Measurements from ENCODE around the gene H6PD.
A peak's percentile ranks its signal among the peaks of the same experiment; 100 is the strongest.

Gene H6PD

GRCh38 chr1:9307303-9307702, 72.7 kb downstream of the H6PD start:
- ATAC-seq, result no peak
- TF ChIP-seq TCF4 (CRISPR knock-in tag; IDR thresholded peaks at IDR 0.05; ENCODE audit: borderline replicate concordance), result peak; percentile 72; the same call in 1 of the 2 replicates
- no peak for TF ChIP-seq TOX (CRISPR knock-in tag; IDR thresholded peaks at IDR 0.05; ENCODE audit: borderline replicate concordance)
- TF ChIP-seq OSR1 (CRISPR knock-in tag; IDR thresholded peaks at IDR 0.05), result no peak
- no peak for TF ChIP-seq ZNF8 (CRISPR knock-in tag; IDR thresholded peaks at IDR 0.05)

- TF ChIP-seq POU6F1 (CRISPR knock-in tag; IDR thresholded peaks at IDR 0.05; ENCODE audit: borderline replicate concordance, low read depth), result no peak
- no peak for TF ChIP-seq TOX (CRISPR knock-in tag; IDR thresholded peaks at IDR 0.05; ENCODE audit: borderline replicate concordance)
- no peak for TF ChIP-seq ZNF565 (CRISPR knock-in tag; conservative IDR thresholded peaks at IDR 0.05; ENCODE audit: low read depth)
- no peak for TF ChIP-seq OSR1 (CRISPR knock-in tag; IDR thresholded peaks at IDR 0.05)
- TF ChIP-seq ESRRG (CRISPR knock-in tag; IDR thresholded peaks at IDR 0.05), result no peak
- TF ChIP-seq CREB5 (CRISPR knock-in tag; IDR thresholded peaks at IDR 0.05; ENCODE audit: low read depth), result no peak
- TF ChIP-seq PATZ1 (CRISPR knock-in tag; IDR thresholded peaks at IDR 0.05; ENCODE audit: borderline replicate concordance), result no peak
- TF ChIP-seq SNAI2 (CRISPR knock-in tag; IDR thresholded peaks at IDR 0.05), result no peak
- TF ChIP-seq ZNF70 (CRISPR knock-in tag; IDR thresholded peaks at IDR 0.05), result no peak
- TF ChIP-seq BACH2 (CRISPR knock-in tag; IDR thresholded peaks at IDR 0.05; ENCODE audit: borderline replicate concordance), result no peak
- no peak for TF ChIP-seq CSDC2 (CRISPR knock-in tag; IDR thresholded peaks at IDR 0.05)
- TF ChIP-seq TSHZ2 (CRISPR knock-in tag; IDR thresholded peaks at IDR 0.05), result no peak
- TF ChIP-seq ARNTL (CRISPR knock-in tag; IDR thresholded peaks at IDR 0.05; ENCODE audit: borderline replicate concordance, low read depth), result no peak
- TF ChIP-seq PPARA (CRISPR knock-in tag; IDR thresholded peaks at IDR 0.05; ENCODE audit: borderline replicate concordance), result no peak
- TF ChIP-seq ISL1 (CRISPR knock-in tag; IDR thresholded peaks at IDR 0.05), result no peak
- TF ChIP-seq RARB (CRISPR knock-in tag; IDR thresholded peaks at IDR 0.05), result no peak
- no peak for TF ChIP-seq ZC3H10 (CRISPR knock-in tag; IDR thresholded peaks at IDR 0.05)
Measured at GRCh38 chr1:9308236-9308785, 73.7 kb downstream of the H6PD start.

GRCh38 chr1:9309080-9309479, 74.5 kb downstream of the H6PD start:
- no peak for ATAC-seq
- TF ChIP-seq ZFP30 (CRISPR knock-in tag; IDR thresholded peaks at IDR 0.05), result no peak
- TF ChIP-seq ARNTL (CRISPR knock-in tag; IDR thresholded peaks at IDR 0.05; ENCODE audit: borderline replicate concordance, low read depth), result no peak
- TF ChIP-seq BACH2 (CRISPR knock-in tag; IDR thresholded peaks at IDR 0.05; ENCODE audit: borderline replicate concordance), result no peak

More at GRCh38 chr1:9308236-9308785, 73.7 kb downstream of the H6PD start:
- no peak for ATAC-seq

GRCh38 chr1:9309991-9310390, 75.4 kb downstream of the H6PD start:
- no peak for ATAC-seq
- TF ChIP-seq ZFP3 (CRISPR knock-in tag; IDR thresholded peaks at IDR 0.05) (no peak), ESRRG (CRISPR knock-in tag; IDR thresholded peaks at IDR 0.05) (no peak), BACH2 (CRISPR knock-in tag; IDR thresholded peaks at IDR 0.05; ENCODE audit: borderline replicate concordance) (no peak), TSHZ2 (CRISPR knock-in tag; IDR thresholded peaks at IDR 0.05) (no peak), PPARA (CRISPR knock-in tag; IDR thresholded peaks at IDR 0.05; ENCODE audit: borderline replicate concordance) (no peak), POU6F1 (CRISPR knock-in tag; IDR thresholded peaks at IDR 0.05; ENCODE audit: borderline replicate concordance, low read depth) (no peak), TCF4 (CRISPR knock-in tag; IDR thresholded peaks at IDR 0.05; ENCODE audit: borderline replicate concordance) (no peak), CSDC2 (CRISPR knock-in tag; IDR thresholded peaks at IDR 0.05) (no peak), ZNF8 (CRISPR knock-in tag; IDR thresholded peaks at IDR 0.05) (no peak), OSR1 (CRISPR knock-in tag; IDR thresholded peaks at IDR 0.05) (no peak), GLIS3 (CRISPR knock-in tag; IDR thresholded peaks at IDR 0.05) (no peak), SNAI2 (CRISPR knock-in tag; IDR thresholded peaks at IDR 0.05) (no peak), TOX (CRISPR knock-in tag; IDR thresholded peaks at IDR 0.05; ENCODE audit: borderline replicate concordance) (no peak), RARB (CRISPR knock-in tag; IDR thresholded peaks at IDR 0.05) (no peak), ZNF70 (CRISPR knock-in tag; IDR thresholded peaks at IDR 0.05) (no peak), ARNTL (CRISPR knock-in tag; IDR thresholded peaks at IDR 0.05; ENCODE audit: borderline replicate concordance, low read depth) (no peak), ZC3H10 (CRISPR knock-in tag; IDR thresholded peaks at IDR 0.05) (no peak), ZFP30 (CRISPR knock-in tag; IDR thresholded peaks at IDR 0.05) (no peak)

Data from SK-N-SH treated with all-trans-retinoic acid at 6 μM for 48 hours (cell line).